Non-pigmented ciliary epithelial cell (primary cell): ENCODE results near the gene SLC7A6.
"Not testable (repeated sequence)": the region's sequence is repeated elsewhere in the genome, so short reads cannot be mapped to it uniquely, and the experiment has no call there.

Experiments used
- DNase-seq: peaks from one replicate; pipeline ENCODE4 v3.0.0-alpha.2; 2010; ENCODE audit warnings: low read depth

The SLC7A6 gene

DNA sequence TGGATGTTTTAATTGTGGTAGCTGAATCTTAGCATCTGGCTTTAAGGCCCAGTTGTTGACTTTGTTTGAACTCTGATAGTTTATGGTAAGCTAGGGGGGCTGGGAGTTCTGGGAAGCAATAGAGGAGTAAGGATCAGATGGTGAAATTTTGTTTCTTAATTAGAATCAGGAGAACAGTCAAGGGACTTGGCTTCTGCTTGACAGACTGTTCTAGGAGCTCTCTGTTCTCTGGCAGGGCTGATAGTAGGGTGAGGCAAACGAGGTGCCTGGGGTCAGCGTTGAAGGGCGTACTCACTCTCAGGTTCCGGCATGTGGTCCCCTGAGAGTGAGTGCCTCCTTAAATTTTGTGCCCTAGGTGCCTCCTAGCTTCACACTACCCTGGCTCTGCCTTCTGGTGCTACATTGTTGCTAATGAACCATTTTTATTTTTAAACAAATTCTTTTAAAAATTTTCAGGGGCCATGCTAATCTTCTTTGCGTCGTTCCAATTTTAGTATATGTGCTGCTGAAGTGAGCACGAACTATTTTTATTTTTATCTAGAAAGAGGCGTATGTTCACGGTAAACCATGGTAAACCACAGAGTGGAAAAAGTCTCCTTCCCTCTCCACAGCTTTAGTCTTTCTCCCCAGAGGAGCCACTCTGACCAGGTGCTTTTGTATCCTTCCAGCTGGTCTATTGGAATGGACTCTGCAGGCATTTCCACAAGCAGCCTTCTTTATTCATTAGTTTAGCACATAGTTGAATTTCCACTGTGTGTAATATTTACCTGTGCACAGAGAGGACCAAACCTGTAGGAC lies 19.7 kb downstream of the SLC7A6 start:
- no peak for DNase-seq

DNA sequence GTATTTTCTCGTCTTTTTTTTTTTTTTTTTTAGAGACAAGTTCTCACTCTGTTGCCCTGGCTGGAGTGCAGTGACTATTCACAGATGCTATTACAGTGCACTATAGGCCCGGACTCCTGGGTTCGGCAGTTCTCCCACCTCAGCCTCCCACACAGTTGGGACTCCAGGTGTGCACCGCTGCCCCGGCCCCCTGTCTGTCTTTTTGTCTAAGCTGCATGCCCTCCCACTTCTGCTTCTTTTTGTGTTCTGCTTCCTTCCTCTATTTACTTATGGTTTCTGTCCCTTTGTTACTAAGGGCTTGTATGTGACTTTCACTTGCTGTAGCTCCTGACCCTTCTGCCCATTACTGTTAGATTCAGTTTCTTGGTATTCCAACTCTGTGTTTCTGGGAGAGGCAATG lies 20.5 kb downstream of the SLC7A6 start:
- DNase-seq, result no peak

DNA sequence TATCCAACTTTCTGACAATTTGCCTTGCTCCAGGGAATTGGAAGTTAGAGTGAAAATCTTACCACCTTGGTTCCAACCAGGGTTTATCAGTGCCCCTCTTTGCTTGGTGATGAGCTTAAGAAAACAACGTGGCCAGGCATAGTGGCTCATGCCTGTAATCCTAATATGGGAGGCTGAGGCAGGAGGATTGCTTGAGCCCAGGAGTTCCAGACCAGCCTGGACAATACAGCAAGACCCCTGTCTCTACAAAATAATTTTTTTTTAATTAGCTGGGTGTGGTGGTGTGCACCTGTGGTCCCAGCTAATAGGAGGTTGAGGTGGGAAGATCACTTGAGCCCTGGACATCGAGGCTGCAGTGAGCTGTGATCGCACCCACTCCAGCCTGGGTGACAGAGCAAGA lies 21.4 kb downstream of the SLC7A6 start:
- DNase-seq, result no peak

DNA sequence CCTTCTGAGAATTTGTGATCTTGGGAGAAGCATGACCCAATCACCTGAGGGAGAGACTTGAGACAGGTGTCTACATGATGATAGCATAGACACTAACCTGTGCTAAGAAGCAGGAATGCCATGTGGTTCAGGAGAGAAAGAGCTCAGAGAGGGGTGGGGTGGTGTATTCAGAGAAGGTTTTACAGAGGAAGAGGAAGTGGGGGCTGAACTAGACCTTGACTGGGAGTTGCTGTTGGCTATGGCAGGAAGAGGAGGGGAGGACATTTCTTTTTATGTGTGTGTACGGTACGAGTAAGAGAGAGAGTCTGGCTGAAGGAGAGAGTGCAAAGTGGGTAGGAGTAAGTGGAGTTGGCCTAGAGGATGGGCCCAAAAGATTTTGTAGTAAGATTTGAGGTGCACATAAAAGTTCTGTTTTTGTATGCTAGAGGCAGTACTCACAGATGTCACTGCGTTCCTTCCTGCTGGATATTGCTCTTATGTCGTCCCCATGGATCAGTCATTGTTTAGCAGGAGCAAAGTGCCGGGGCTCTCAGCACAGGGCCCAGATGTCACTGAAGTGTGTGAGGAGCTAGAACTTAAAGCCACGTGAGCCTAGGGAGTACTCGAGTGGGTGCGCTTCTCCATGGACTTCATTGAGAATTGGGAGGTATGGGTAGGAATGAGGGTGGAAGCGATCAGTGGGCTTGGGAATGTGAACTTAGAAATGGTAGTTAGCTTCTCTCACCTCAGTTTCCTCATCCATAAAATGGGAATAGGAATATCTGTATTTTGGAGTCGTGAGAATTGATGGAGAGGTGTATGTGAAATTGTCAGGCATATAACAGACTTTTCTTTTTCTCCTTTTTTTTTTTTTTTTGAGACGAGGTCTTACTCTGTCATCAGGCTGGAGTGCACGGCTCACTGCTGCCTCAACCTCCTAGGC lies 22.1 kb downstream of the SLC7A6 start:
- DNase-seq, result no peak

DNA sequence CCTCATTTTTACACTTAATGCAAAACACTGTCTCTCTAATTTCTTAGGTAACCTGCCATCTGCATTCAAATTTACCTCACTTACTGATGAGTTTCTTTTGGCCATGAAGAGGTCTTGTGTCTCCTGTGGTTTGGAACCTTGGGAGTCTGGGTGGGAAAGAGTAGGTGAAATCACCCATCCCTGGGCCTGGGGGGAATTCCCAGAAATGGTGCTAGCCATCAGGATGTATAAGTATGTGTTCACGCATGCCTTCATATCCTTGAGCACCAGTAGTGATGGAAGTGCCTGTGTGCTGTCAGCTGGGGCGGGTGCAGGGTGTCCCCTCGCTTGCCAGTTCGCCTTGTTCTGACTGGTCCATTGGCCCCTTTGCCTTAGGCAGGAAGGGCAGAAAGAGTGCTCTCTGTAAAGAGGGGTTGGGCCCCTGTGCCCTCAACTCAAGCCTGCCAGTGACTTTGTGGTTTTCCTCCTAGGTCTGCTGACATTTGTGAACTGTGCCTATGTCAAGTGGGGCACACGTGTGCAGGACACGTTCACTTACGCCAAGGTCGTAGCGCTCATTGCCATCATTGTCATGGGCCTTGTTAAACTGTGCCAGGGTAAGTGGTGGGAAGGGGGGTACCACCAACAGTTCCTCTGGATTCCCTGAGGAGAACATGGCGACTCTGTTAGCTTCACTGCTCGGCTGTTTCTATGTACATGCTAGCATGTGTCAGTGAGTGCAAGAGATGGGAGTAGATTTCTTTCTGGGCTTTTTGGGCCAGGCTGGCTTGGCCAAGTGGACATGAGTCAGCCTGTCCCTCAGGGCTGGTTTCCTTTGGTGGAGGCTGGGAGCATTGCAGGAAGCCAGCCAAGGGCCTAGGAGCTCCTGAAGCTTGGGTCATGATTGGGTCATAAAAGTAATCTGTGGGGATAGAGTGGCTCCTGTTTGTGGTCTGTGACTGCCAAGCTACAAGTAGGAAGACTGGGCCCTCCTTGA lies 23.2 kb downstream of the SLC7A6 start:
- DNase-seq, result no peak

DNA sequence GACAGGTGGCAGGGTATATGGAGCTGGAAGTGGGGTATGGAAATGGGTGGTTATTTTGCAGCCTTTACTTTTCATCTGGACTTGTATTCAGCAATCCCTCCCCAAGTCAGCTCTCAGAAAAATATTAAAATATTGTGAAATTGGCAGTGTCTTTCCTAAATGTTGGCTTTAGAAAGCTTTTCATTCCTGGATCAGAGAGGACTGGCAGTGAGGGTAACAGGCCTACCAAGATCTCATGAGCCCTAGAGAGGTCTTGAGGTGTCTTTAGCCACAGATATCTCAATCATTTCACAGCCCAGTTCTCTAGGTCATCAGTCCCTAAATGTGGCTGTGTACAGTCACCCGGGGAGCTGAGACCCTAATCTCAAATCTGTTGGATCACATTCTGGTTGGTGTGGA lies 23.9 kb downstream of the SLC7A6 start:
- no peak for DNase-seq

DNA sequence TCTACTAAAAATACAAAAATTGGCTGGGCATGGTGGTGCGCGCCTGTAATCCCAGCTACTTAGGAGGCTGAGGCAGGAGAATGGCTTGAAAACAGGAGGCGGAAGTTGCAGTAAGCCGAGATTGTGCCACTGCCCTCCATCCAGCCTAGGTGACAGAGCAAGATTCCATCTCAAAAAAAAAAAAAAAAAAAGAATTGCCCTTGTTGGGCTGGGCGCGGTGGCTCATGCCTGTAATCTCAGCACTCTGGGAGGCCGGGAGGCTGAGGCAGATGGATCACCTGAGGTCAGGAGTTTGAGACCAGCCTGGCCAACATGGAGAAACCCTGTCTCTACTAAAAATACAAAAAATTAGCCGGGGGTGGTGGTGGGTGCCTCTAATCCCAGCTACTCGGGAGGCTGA lies 24.5 kb downstream of the SLC7A6 start:
- not testable (repeated sequence) for DNase-seq

DNA sequence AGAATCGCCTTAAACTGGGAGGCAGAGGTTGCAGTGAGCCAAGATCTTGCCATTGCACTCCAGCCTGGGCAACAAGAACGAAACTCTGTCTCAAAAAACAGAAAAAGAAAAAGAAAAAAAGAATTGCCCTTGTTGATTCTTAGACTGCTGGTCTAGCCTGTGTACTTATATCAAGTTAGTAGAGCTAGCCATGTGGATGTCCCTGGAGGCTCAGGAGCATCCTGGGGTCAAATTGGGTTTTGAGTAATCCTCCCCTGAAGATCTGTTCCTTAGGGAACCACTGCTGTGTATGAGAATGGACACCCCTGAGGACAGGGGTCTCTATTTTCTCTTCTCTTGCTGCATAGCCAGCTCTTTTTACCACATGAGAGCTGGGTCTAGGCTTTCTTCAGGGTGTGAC lies 24.9 kb downstream of the SLC7A6 start:
- no peak for DNase-seq

DNA sequence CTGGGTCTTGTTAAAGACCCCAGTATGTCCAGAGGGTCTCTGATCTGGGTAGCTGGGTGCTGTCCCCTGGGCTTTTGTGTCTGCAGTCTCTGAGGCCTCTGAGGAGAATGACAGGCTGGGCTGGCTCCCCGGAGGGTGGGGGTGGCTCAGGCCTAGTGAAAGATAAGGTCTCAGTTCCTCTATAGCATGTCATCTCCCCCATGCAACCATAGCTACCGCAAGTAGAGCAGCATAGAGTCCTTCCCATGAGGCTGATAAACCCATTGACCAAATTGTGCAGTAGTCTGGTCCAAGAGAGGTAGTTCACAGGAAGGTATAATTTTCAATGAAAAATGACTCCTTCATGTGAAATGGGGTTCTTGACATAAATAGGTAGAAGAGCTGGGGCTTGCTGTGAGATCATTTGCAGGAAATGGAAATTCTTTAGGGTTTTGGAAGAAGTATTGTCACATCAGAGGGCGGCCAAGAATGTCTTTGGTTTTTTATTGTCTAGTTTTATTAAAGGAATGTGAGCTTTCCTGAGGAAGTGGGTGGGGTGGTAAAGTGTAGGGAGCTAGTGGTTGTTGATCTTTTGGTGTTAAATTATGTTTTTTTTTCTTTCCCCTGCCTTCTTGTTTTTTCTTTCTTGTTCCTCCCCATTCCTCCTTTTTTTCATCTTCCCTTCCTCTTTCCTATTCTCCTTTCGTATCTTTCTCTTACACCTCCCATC lies 25.4 kb downstream of the SLC7A6 start:
- no peak for DNase-seq

DNA sequence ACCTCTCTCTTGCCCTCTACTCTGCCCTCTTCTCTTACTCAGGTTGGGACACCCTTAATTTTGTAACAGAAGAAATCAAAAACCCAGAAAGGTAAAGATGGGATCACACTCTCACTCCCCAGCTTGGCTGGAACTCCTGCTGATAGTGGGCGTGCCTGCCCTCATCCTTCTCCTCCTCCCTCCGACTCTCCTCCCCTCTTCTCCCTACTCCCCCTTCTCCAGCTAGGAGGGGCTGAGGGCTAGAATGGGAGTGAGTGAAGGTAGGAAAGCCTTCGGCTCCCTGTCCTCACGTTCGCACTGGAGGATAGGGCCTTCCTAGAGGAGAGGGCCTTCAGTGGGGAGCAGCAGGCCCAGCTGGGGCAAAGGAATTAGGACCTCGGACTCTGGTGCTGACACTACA lies 26.1 kb downstream of the SLC7A6 start:
- no peak for DNase-seq

DNA sequence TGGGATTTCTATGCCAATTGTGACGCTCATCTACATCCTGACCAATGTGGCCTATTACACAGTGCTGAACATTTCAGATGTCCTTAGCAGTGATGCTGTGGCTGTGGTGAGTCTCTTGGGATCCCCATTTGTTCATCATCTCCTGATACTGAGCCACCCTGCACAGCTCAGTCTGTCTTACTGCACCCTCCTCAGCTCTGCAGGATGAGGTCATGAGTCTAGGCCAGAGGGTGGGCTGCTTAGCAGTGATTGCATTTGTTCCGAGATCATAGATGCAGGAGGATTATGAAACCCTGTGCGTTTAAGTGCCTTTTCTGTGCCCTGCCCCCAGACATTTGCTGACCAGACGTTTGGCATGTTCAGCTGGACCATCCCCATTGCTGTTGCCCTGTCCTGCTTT lies 26.9 kb downstream of the SLC7A6 start:
- DNase-seq, result no peak

DNA sequence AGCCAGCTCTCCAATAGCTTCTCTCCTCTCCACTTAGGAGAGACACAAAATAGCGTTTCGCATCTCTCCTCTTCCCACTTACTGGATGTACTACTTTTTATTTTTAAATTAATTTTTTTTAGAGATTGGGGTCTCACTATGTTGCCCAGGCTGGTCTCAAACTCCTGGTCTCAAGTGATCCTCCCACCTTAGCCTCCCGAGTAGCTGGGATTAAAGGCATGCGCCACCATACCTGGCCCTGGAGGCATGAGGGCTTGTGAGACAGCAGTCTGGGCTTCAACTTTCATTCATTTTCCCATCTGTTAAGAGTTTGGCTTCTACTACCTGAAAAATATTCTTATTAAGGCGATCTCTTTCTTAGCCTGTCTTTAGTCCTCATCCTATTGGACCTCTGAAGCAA lies 28.1 kb downstream of the SLC7A6 start:
- DNase-seq, result no peak

DNA sequence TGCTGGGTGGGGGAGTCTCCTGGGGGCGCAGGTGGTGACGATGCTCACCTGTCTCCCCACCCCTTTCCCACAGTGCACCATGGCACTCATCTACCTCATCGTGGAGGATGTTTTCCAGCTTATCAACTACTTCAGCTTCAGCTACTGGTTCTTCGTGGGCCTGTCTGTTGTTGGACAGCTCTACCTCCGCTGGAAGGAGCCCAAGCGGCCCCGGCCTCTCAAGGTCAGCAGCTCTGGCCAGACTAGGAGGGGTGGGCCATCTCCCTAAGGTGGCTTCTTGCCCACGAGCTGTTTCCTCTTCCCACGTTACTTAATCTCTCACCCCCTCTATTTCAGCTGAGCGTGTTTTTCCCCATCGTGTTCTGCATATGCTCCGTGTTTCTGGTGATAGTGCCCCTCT lies 32.0 kb downstream of the SLC7A6 start:
- DNase-seq, result no peak

DNA sequence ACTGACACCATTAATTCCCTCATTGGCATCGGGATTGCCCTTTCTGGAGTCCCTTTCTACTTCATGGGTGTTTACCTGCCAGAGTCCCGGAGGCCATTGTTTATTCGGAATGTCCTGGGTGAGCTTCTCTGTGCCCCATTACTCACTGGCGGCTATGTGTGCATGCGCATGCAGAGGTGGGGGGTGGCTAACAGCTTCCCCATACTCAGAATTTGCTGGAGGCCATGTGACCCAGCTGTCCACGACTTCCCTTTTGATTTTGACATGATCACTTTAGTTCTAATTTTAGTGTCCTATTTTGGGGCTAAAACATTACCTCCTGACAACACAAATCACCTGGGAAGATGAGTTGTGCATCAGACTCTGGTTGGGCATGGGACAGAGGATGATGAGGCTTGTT lies 32.4 kb downstream of the SLC7A6 start:
- no peak for DNase-seq

DNA sequence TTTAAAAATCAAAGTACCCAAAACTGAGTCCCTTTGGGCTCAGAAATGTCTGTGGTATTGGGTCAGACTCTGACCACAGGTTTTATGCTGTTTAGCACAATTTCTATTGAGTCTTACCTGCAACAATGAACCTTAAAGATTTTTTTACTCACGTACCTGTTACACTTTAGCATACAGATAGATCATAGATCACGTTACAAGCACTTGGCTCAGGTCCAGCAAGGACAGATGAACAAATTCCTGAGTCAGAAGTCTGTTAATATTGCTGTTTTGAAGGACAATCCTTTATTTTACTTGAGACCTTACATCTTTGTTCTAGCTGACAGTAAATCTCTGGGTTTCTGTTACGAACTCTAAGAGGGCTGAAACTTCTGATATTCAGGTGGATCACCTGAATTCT lies 33.6 kb downstream of the SLC7A6 start:
- DNase-seq, result no peak

DNA sequence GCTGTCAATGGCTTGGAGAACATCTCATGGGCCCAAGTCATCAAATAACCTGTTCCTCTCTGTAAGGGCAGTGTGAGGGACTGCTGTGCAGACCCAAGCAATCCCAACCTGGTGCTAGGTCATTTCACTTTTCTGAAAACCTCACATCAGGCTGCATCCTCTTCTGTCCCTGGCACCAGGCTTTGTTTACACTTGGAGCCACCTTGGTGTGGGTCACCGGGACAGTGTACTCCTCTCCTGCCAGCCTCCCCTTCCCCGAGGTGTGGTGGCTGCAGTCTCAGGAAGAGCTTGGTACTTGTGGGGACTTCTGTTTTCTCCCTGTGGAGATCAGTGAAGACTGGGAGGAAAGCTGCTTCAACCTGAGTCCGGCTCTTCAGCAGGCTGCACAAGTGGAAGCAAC lies 34.0 kb downstream of the SLC7A6 start:
- no peak for DNase-seq

DNA sequence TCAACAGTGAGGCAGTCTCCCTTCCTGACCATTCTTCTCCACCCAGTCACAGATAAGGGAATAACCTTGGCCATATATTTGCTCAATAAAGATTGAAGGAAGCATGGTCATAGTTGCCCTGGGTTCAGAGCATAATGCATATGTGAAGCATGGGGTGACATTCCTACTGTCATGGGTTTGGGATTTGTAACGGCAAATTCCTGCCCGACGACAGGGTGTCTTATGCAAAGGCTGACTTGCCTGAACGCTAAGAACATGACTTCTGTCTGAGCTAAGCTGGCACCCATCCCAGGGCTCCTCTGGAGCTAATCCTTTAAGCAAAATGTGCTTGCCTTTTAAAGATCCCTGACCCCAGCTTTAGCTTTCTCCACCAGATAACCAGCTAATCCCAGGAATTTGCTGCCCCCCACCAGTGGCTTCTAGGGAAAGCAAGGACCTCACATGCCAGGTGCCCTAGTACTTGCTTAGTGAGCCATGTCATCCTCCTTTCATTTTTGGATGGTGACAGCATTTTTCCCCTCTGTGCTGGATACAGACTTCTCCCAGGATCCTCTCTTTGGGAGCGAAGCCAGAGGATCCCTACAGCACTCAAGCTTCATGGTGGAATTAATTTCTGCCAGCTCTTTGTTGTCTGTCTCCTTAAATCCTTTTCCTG lies 34.7 kb downstream of the SLC7A6 start:
- DNase-seq, result peak; percentile 61

DNA sequence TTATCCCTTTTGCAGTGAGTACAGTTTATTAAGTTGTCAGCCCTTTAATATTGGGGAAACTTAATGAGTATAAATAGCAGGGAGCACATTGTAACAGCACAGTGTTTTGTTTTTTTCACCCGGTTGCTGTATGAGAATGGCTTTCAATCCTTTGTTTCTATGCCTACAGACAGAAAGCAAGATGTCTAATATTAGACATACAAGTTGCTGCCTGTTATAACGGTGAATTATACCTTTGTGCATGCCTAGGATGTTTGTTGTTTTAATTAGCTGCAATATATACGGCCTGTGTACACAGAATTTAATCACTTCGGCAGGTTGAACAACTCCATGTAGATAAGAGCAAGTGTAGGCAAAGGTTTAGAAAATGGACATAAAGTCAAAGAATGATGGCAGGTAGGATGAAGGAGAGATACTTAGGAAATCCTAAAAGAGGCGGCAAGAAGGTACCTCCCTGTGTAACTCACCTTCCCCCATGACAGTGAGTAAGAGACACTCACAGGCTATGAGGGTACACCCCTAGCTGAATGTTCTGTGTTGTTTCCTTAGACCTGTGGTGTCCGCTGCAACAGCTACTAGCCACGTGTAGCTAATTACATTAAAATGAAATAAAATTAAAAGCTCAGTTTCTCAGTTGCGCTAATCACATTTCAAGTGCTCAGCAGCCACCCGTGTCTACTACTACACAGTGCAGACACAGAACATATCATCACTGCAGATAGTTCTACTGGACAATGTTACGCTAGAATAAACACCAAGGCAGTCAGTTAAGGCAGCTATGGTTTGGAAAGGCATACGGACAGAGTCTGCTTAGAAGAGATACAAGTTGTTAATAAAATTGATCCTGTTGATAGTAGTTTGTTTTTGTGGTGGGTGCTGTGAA lies 35.5 kb downstream of the SLC7A6 start:
- DNase-seq, result no peak

DNA sequence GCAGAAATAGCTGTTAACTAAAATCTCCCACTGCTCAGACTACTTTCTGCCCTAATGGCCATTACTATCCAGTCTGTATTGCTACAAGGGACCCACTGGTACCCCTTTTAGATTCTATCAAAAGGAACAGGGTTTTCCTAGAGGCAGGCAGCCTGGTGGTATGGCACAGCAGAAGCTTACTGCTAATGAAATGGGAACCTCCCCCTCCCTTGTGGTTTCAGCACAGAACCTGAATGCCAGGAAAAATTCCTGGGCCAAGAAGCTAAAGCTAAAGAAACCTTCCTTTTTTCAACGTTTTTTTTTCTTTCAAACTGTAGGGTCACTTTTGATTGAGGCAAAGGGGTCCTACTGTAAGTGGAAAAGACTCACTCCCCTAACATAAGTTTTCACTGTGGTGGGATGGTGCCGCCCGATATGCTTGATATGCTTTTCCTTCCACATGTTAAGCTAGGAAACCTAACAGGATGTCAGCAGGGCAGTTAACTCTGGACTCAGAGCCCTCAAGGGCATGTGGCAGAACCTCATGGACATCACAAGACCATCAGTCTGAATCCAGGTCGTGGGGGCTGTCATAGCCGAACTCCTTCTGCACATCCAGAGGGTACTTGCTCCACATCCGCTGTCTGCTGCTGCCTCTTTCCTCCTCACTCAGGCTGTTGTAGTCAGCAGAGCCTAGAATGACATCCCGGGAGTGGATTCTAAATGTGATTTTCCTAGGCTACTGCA lies 36.6 kb downstream of the SLC7A6 start:
- no peak for DNase-seq
